Activated CD4-positive, alpha-beta T cell treated with anti-CD3 and anti-CD28 coated beads, Interleukin-2, amount 50 U/mL, for 24 hours (primary cell): ENCODE data around the gene ABCC3.

ENCODE experiments used
- DNase-seq, 2 donors: peaks; one replicate each; pipeline ENCODE4 v3.0.0-alpha.2; 2020; ENCODE audit warnings: low read depth in 1 of 2, low spot score in 1 of 2

Gene ABCC3

GRCh38 chr17:50682441-50682840 is 47.8 kb downstream of the ABCC3 start:
- DNase-seq = no peak

- DNase-seq = no peak
Observed at GRCh38 chr17:50682938-50683337, 48.3 kb downstream of the ABCC3 start.

GRCh38 chr17:50683434-50684287 is 49.0 kb downstream of the ABCC3 start:
- no peak for DNase-seq

- no peak for DNase-seq
Observed at GRCh38 chr17:50684288-50684611, 49.6 kb downstream of the ABCC3 start.

GRCh38 chr17:50684612-50685333 is 50.1 kb downstream of the ABCC3 start:
- DNase-seq = no peak

GRCh38 chr17:50685334-50685665 is 50.6 kb downstream of the ABCC3 start:
- DNase-seq = no peak

GRCh38 chr17:50685691-50686493 is 51.2 kb downstream of the ABCC3 start:
- no peak for DNase-seq

GRCh38 chr17:50686494-50687199 is 52.0 kb downstream of the ABCC3 start:
- no peak for DNase-seq

- DNase-seq = no peak
Observed at GRCh38 chr17:50687200-50688066, 52.8 kb downstream of the ABCC3 start.

- no peak for DNase-seq
Observed at GRCh38 chr17:50688245-50688644, 53.6 kb downstream of the ABCC3 start.

GRCh38 chr17:50689251-50689650 is 54.6 kb downstream of the ABCC3 start:
- DNase-seq = no peak

GRCh38 chr17:50689956-50690886 is 55.5 kb downstream of the ABCC3 start:
- no peak for DNase-seq

- no peak for DNase-seq
Observed at GRCh38 chr17:50690887-50691549, 56.3 kb downstream of the ABCC3 start.

- DNase-seq = no peak
Observed at GRCh38 chr17:50691550-50692447, 57.1 kb downstream of the ABCC3 start.

GRCh38 chr17:50692448-50693035 is 57.9 kb downstream of the ABCC3 start:
- no peak for DNase-seq

GRCh38 chr17:50693036-50693682 is 58.5 kb downstream of the ABCC3 start:
- DNase-seq = no peak

- DNase-seq = no peak
Observed at GRCh38 chr17:50696365-50696879, 61.7 kb downstream of the ABCC3 start.
